Muscle of arm (tissue), 12 donors: ENCODE measurements around the gene NUTM2G. TPM values are rescaled to one million over a fixed set of nuclear protein-coding genes. Genes with fewer than 3 reads are reported as not detected.
"Not testable (repeated sequence)": the region's sequence is repeated elsewhere in the genome, so short reads cannot be mapped to it uniquely, and the experiment has no call there.

Experiments
- DNase-seq: peaks from one replicate; pipeline ENCODE4 v3.0.0-alpha.2; 2013
- polyA plus RNA-seq, 12 donors: library from polyadenylated mRNA; unstranded; fragments of 120-200 nt; gene quantifications; one replicate each; pipeline ENCODE4 v1.2.1, GENCODE V29; 2013; ENCODE audit not compliant: insufficient read length in 12 of 12

The NUTM2G gene
- polyA plus RNA-seq, 12 donors: 0.22 to 3.1 (median 1.0) TPM; not detected in 2

- DNase-seq: not testable (repeated sequence)
Observed at GRCh38 chr9:96942181-96942580, 13.5 kb downstream of the NUTM2G start.

GRCh38 chr9:96949346-96949745 is 20.7 kb downstream of the NUTM2G start:
- not testable (repeated sequence) for DNase-seq

DNA sequence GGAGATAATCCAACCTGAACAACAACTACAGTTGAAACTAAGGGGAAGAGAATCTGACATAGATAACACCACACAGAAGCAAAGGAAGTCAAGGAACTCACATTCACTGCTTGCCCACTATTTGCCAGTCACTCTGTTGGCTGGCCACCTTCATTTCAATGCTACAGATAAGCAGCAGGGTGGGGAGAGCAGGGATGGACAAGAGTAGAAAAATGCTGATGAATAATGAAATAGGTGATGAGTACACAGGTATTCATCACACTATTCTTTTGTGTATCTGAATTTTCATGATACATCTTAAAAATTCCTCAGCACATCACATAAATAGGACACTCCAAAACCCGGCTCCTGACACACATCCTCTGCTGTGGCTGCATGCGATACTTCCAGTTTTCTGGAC is 21.9 kb downstream of the NUTM2G start:
- DNase-seq: not testable (repeated sequence)

DNA sequence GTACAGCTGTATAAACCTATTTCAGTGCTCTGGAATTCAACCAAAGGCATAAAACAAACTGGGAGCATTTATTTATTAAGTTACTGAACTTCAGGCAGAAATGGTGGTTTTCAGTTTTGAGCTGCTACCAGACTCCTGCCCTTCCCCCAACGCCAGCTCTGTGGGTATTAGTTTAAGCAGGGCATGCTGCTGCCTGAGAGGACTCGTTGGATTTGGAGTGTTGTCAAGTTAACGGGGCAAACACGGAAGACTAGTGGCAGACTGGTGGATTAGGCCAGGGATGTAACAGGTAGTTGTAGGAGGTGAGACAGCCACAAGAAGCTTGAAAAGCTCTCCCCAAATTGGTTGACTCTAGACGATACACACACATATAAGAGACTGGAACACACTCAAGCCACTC is 38.9 kb downstream of the NUTM2G start:
- DNase-seq: not testable (repeated sequence)

GRCh38 chr9:96972552-96972951 is 43.9 kb downstream of the NUTM2G start:
- not testable (repeated sequence) for DNase-seq

GRCh38 chr9:96974037-96974436 is 45.4 kb downstream of the NUTM2G start:
- not testable (repeated sequence) for DNase-seq

GRCh38 chr9:96983496-96984122 is 55.0 kb downstream of the NUTM2G start:
- not testable (repeated sequence) for DNase-seq

GRCh38 chr9:96984139-96984538 is 55.5 kb downstream of the NUTM2G start:
- DNase-seq: not testable (repeated sequence)

DNA sequence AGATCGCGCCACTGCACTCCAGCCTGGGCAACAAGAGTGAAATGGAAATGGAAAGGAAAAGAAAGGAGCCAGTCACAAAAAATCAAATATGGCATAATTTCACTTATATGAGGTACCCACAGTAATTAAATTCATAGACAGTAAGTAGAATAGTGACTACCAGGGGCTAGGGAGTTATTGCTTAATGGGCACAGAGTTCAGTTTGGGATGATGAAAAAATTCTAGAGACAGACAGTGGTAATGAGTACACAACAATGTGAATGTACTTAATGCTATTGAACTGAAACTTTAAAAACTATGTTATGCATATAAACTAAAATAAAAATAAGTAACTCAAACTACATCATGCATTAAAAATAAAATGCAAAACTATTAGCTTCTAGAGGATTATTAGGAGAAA is 56.2 kb downstream of the NUTM2G start:
- DNase-seq: not testable (repeated sequence)

Other genes starting within 250 kb of the NUTM2G start
- gene ZNF510, start 150.8 kb upstream of the NUTM2G start, polyA plus RNA-seq: 10 to 100 TPM in 8 of 12 donors, 1 to 10 TPM in 3, not detected in 1; 9.2 to 13.6 (median 12.3) TPM
- 10 to 100 TPM in 1 of 12 donors, 1 to 10 TPM in 10, not detected in 1; 3.2 to 25.9 (median 4.5) TPM for gene ZNF782, start 74.3 kb upstream of the NUTM2G start, polyA plus RNA-seq
- 1 to 10 TPM in 2 of 12 donors, under 1 TPM in 8, not detected in 2; 0.43 to 2.6 (median 0.53) TPM for gene CTSV, start 110.3 kb downstream of the NUTM2G start, polyA plus RNA-seq